AG04450 (cell line): ENCODE results near the gene TMEM150C. TPM values are rescaled to one million over a fixed set of nuclear protein-coding genes. Genes with fewer than 3 reads are reported as not detected.
"Not testable (repeated sequence)": the region's sequence is repeated elsewhere in the genome, so short reads cannot be mapped to it uniquely, and the experiment has no call there.

Experiments
- CTCF ChIA-PET: fragments of 300-600, 350-600 bp; formaldehyde crosslinking; extraction: SDS; loops from one replicate; lab custom pipeline; 2022; ENCODE audit warnings: antibody characterized with exemption, inconsistent platforms; lab: Charles Lee
- POLR2A ChIA-PET: fragments of 350-600 bp; formaldehyde crosslinking; extraction: SDS; loops from one replicate; lab custom pipeline; 2021; ENCODE audit warnings: antibody characterized with exemption, inconsistent platforms; lab: Yijun Ruan, JAX
- DNase-seq: peaks from one replicate; pipeline ENCODE4 v3.0.0-alpha.2; 2011; ENCODE audit warnings: low read depth, low spot score
- H3K27ac ChIP-seq: one replicate; pipeline ENCODE4 v1.5.1; 2012; ENCODE audit warnings: low read depth, low read length, control low read depth
- H3K27me3 ChIP-seq: one replicate; pipeline ENCODE4 v1.6.0; 2012; ENCODE audit warnings: low read length; ENCODE audit not compliant: control insufficient read depth, insufficient read depth
- H3K4me3 ChIP-seq: 2 replicates; pipeline ENCODE4 v1.5.1; 2011; ENCODE audit warnings: mild to moderate bottlenecking, low read depth, low read length, control low read depth
- H3K9me3 ChIP-seq: 2 replicates; pipeline ENCODE4 v1.5.1; 2012; ENCODE audit warnings: low read length; ENCODE audit not compliant: control insufficient read depth, insufficient read depth
- polyA plus RNA-seq: library from polyadenylated mRNA; depleted of rRNA; stranded (reverse); fragments of >200 nt; gene quantifications from 2 replicates; pipeline ENCODE4 v1.2.3, GENCODE V29; 2011
- TF ChIP-seq, protein P1 (sequence below): IDR thresholded peaks from 2 replicates; pipeline ENCODE4 v1.5.1; 2011; ENCODE audit warnings: low read depth, low read length, control low read depth, inconsistent platforms

Gene TMEM150C
- polyA plus RNA-seq, 1 experiment, result 0.06 TPM

DNA sequence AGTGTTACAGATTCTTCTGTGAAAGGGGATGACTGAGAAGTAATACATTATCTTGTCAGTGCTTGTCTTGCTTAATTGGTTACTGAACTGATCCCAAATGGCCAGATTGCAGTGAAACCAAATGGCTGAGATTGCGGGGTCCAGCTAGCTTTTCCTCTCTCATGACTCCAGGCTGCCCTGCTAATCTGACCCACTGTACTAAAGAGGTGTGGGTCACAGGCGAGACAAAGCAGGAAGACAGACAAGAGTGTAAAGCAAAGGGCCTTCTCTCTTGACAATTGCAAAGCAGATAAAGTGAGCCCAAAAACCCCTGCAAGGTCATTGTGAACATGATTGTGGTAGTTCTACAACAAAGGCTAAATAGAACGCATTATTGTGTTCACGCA is 2.1 kb downstream of the TMEM150C start:
- H3K27ac ChIP-seq, result no peak overlapping the region
- CTCF ChIA-PET, result interaction anchor here (0.7 kb wide), 1 partner anchor 67 kb away, joined by 4 read pairs; no protein-coding TSS in a partner anchor

DNA sequence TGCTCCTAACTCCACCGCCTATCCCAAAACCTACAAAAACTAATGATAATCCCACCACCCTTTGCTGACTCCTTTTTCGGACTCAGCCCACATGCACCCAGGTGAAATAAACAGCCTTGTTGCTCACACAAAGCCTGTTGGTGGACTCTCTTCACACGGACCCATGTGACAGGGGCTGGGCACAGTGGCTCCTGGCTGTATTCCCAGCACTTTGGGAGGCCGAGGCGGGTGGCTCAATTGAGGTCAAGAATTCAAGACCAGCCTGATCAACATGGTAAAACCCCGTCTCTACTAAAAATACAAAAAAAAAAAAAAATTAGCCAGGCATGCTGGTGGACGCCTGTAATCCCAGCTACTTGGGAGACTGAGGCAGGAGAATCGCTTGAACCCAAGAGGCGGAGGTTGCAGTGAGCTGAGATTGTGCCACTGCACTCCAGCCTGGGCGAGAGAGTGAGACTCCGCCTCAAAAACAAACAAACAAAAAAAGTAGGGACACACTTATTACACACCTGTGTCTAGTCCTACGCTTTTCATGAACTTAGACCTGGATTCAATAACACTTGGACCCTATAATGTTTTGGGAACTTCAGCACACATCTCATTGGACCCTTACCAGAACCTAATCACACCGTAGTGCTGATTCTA is 2.6 kb downstream of the TMEM150C start:
- DNase-seq, H3K9me3 ChIP-seq, H3K27ac ChIP-seq, POLR2A ChIA-PET, H3K4me3 ChIP-seq: not testable (repeated sequence)
- H3K27me3 ChIP-seq, result peaks cover 39% of the 10 kb centered on the region
- CTCF ChIA-PET, result interaction anchor here (0.7 kb wide), 1 partner anchor 67 kb away, joined by 4 read pairs; no protein-coding TSS in a partner anchor

More for the DNA sequence above, 2.1 kb downstream of the TMEM150C start:
- Histone ChIP-seq H3K9me3 (no peaks in the 10 kb centered on the region), H3K4me3 (no peak overlapping the region), H3K27me3 (peaks cover 37% of the 10 kb centered on the region)
- no peak for DNase-seq
- POLR2A ChIA-PET, result no interaction called here
- TF ChIP-seq, protein P1, sequence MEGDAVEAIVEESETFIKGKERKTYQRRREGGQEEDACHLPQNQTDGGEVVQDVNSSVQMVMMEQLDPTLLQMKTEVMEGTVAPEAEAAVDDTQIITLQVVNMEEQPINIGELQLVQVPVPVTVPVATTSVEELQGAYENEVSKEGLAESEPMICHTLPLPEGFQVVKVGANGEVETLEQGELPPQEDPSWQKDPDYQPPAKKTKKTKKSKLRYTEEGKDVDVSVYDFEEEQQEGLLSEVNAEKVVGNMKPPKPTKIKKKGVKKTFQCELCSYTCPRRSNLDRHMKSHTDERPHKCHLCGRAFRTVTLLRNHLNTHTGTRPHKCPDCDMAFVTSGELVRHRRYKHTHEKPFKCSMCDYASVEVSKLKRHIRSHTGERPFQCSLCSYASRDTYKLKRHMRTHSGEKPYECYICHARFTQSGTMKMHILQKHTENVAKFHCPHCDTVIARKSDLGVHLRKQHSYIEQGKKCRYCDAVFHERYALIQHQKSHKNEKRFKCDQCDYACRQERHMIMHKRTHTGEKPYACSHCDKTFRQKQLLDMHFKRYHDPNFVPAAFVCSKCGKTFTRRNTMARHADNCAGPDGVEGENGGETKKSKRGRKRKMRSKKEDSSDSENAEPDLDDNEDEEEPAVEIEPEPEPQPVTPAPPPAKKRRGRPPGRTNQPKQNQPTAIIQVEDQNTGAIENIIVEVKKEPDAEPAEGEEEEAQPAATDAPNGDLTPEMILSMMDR, result no peak

DNA sequence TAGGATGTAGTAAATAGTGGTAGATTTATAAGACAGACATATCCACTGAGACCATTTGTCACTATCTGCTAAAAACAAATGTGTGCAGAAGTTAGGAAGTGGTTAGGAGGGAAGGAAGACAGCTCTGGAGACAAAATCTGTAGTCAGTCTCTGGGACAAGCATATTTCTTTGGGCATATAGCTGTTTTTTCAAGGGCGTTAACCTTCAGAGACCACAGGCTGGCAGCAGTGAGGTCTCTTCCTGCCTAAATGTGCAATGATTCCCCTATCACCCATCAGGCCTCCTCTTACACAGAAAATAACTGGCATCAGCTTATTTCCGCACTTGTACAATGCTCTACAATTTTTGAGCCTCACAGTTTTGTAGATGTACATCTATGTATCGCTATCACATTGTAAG is 6.5 kb downstream of the TMEM150C start:
- no peak for DNase-seq
- ChIA-PET CTCF (interaction anchor here (2.5 kb wide), 1 partner anchor 184 kb away, joined by 6 read pairs; no protein-coding TSS in a partner anchor), POLR2A (no interaction called here)

DNA sequence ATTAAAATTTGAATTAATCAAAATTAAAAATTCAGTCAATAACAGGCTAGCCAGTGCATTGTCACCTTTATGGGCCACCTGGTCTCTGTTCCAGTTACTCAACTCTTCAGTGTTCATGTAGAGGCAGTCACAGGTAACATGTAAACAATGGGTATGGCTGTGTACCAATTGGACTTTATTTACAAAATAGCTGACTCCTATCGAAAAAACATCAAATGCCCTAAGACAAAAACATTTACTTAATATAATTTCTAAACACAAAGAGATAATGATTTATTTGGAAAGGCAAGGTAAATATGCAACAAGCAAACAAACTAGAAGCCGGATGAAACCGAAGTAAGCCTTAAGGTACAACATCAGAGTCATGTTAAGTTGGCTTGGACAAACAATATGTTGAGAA is 8.8 kb downstream of the TMEM150C start:
- TF ChIP-seq, protein P1, result no peak
- Histone ChIP-seq H3K27me3 (peaks cover 9% of the 10 kb centered on the region), H3K27ac (no peak overlapping the region), H3K4me3 (no peak overlapping the region), H3K9me3 (no peaks in the 10 kb centered on the region)
- POLR2A ChIA-PET, result no interaction called here
- CTCF ChIA-PET, result interaction anchor here (2.5 kb wide), 1 partner anchor 186 kb away, joined by 6 read pairs; no protein-coding TSS in a partner anchor
- DNase-seq, result no peak

More for the DNA sequence above, 6.5 kb downstream of the TMEM150C start:
- Histone ChIP-seq H3K27me3 (peaks cover 15% of the 10 kb centered on the region), H3K4me3 (no peak overlapping the region), H3K27ac (no peak overlapping the region), H3K9me3 (no peaks in the 10 kb centered on the region)
- TF ChIP-seq, protein P1, result no peak

GRCh38 chr4:82551734-82552133 is 10.1 kb downstream of the TMEM150C start:
- H3K4me3 ChIP-seq, result no peak overlapping the region
- TF ChIP-seq, protein P1, result no peak
- CTCF ChIA-PET, result interaction anchor here (0.5 kb wide), 1 partner anchor 186 kb away, joined by 3 read pairs; no protein-coding TSS in a partner anchor
- no peak overlapping the region for H3K27ac ChIP-seq
- DNase-seq, result no peak
- H3K27me3 ChIP-seq, result peaks cover 9% of the 10 kb centered on the region
- POLR2A ChIA-PET, result no interaction called here
- H3K9me3 ChIP-seq, result no peaks in the 10 kb centered on the region

GRCh38 chr4:82547850-82548249 is 13.9 kb downstream of the TMEM150C start:
- POLR2A ChIA-PET, H3K27ac ChIP-seq, H3K27me3 ChIP-seq, H3K9me3 ChIP-seq, H3K4me3 ChIP-seq, DNase-seq: not testable (repeated sequence)
- CTCF ChIA-PET, result interaction anchor here (0.6 kb wide), 1 partner anchor 263 kb away, joined by 4 read pairs; no protein-coding TSS in a partner anchor
